Prostate gland (tissue), 2 donors: ENCODE data around the gene PPCDC. TPM values are rescaled to one million over a fixed set of nuclear protein-coding genes. Genes with fewer than 3 reads are reported as not detected.

ENCODE experiments used
- DNase-seq: peaks from one replicate; pipeline ENCODE4 v3.0.0-alpha.2; 2019; ENCODE audit warnings: low spot score
- H3K27ac ChIP-seq, 2 donors: fragments of 200-600 bp; sonication (generic); 2 replicates each; pipeline ENCODE4 v1.5.1; 2017 to 2019
- H3K27me3 ChIP-seq: fragments of 200-600 bp; sonication (generic); replicated peaks from 2 replicates; pipeline ENCODE4 v1.5.1; 2019; ENCODE audit not compliant: insufficient read depth
- H3K36me3 ChIP-seq, 2 donors: fragments of 200-600 bp; sonication (generic); 1 replicate in 1 of 2; 2 replicates in 1 of 2; pipeline versions ENCODE4 v1.5.1 to v1.8.1; 2017 to 2019
- H3K4me1 ChIP-seq: fragments of 200-600 bp; sonication (generic); replicated peaks from 2 replicates; pipeline ENCODE4 v1.5.1; 2019
- H3K4me3 ChIP-seq, 2 donors: fragments of 200-600 bp; sonication (generic); 2 replicates each; pipeline ENCODE4 v1.5.1; 2017 to 2019
- H3K9me3 ChIP-seq: fragments of 200-600 bp; sonication (generic); 2 replicates; pipeline ENCODE4 v1.5.1; 2017
- POLR2A ChIP-seq: fragments of 450-650 bp; IDR thresholded peaks from one replicate; pipeline ENCODE4 v1.6.1; 2016; ENCODE audit warnings: antibody characterized with exemption, mild to moderate bottlenecking
- POLR2AphosphoS5 ChIP-seq: sonication (generic); formaldehyde crosslinking; IDR thresholded peaks from one replicate; pipeline ENCODE4 v1.6.1; 2017; ENCODE audit warnings: antibody characterized with exemption
- WGBS: methylation state at CpG from one replicate; pipeline ENCODE4 v1.1.5; 2018; 5-methylcytosine and 5-hydroxymethylcytosine counted together
- intact Hi-C: fragments of 100-400 bp; cut with DNase I; formaldehyde crosslinking; loops from one replicate; pipeline ENCODE4 v1.14.2; 2022
- total RNA-seq, 2 donors: library from RNA; depleted of rRNA; stranded (reverse); fragments of >200 nt; gene quantifications; one replicate each; pipeline ENCODE4 v1.1.0, GENCODE V29; 2016
- TF ChIP-seq, protein P1 (sequence below), 4 experiments: fragments of 200-600 bp in 2 of 4; fragments of 450-650 bp in 2 of 4; sonication (generic) in 2 of 4; IDR thresholded peaks; 1 replicate in 3 of 4; 2 replicates in 1 of 4; pipeline ENCODE4 v1.5.1; 2016 to 2019; ENCODE audit warnings: antibody characterized with exemption in 4 of 4, mild to moderate bottlenecking in 2 of 4, moderate library complexity in 2 of 4

PPCDC gene
- total RNA-seq, 2 donors from 2014 or later = 19.4 to 22.0 TPM

- WGBS = 91% methylated on average over 2 of the region's 2 CpGs
- no peak for TF ChIP-seq POLR2A
- TF ChIP-seq POLR2AphosphoS5 = no peak
- TF ChIP-seq, protein P1, sequence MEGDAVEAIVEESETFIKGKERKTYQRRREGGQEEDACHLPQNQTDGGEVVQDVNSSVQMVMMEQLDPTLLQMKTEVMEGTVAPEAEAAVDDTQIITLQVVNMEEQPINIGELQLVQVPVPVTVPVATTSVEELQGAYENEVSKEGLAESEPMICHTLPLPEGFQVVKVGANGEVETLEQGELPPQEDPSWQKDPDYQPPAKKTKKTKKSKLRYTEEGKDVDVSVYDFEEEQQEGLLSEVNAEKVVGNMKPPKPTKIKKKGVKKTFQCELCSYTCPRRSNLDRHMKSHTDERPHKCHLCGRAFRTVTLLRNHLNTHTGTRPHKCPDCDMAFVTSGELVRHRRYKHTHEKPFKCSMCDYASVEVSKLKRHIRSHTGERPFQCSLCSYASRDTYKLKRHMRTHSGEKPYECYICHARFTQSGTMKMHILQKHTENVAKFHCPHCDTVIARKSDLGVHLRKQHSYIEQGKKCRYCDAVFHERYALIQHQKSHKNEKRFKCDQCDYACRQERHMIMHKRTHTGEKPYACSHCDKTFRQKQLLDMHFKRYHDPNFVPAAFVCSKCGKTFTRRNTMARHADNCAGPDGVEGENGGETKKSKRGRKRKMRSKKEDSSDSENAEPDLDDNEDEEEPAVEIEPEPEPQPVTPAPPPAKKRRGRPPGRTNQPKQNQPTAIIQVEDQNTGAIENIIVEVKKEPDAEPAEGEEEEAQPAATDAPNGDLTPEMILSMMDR (IDR thresholded peaks at IDR 0.05) = no peak
- intact Hi-C loops = no loop called here
- peaks cover 4% of the 10 kb centered on the region for H3K4me1 ChIP-seq
- H3K4me3 ChIP-seq = no peak overlapping the region
- DNase-seq = no peak
- H3K27me3 ChIP-seq = no peaks in the 10 kb centered on the region
- no peak overlapping the region for H3K27ac ChIP-seq
- H3K36me3 ChIP-seq = no peaks in the 10 kb centered on the region
- H3K9me3 ChIP-seq = no peaks in the 10 kb centered on the region
These were observed 25.8 kb upstream of the PPCDC start for GRCh38 chr15:74997543-74997942.

- H3K4me3 ChIP-seq = no peak overlapping the region
- H3K27ac ChIP-seq = no peak overlapping the region
- intact Hi-C loops = no loop called here
- no peaks in the 10 kb centered on the region for H3K9me3 ChIP-seq
- DNase-seq = no peak
- 84% methylated on average over 6 of the region's 6 CpGs for WGBS
- no peaks in the 10 kb centered on the region for H3K4me1 ChIP-seq
- TF ChIP-seq, protein P1 (IDR thresholded peaks at IDR 0.05) = no peak
- no peak for TF ChIP-seq POLR2AphosphoS5
- no peak for TF ChIP-seq POLR2A
- H3K36me3 ChIP-seq = no peaks in the 10 kb centered on the region
- no peaks in the 10 kb centered on the region for H3K27me3 ChIP-seq
These were observed 22.1 kb upstream of the PPCDC start for GRCh38 chr15:75001310-75001709.

DNA sequence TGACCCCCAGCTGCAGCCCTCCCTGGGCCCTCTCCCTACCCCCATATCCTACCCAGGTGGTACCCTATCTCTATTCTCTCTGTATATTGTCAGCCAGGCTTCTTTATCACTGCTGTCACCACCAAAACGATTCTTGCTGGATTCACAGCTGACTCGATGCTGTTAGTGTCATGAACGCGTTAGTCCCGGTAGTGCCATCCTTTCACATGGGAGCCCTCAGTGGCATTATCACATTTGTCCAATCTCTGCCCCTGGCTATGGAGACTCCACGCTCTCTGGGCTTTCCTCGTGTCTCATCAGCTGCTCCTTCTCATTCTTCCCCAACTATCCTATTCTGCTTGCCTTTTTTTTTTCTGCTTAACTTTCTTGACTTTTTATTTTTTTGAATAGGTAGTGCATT lies 21.0 kb upstream of the PPCDC start:
- H3K9me3 ChIP-seq = no peaks in the 10 kb centered on the region
- no peaks in the 10 kb centered on the region for H3K36me3 ChIP-seq
- H3K4me1 ChIP-seq = no peaks in the 10 kb centered on the region
- 61% methylated on average over 7 of the region's 7 CpGs for WGBS
- no peaks in the 10 kb centered on the region for H3K27me3 ChIP-seq
- no peak overlapping the region for H3K27ac ChIP-seq
- no peak for DNase-seq
- intact Hi-C loops = no loop called here
- TF ChIP-seq, protein P1 (IDR thresholded peaks at IDR 0.05) = no peak
- TF ChIP-seq POLR2A (no peak), POLR2AphosphoS5 (no peak)
- no peak overlapping the region for H3K4me3 ChIP-seq

DNA sequence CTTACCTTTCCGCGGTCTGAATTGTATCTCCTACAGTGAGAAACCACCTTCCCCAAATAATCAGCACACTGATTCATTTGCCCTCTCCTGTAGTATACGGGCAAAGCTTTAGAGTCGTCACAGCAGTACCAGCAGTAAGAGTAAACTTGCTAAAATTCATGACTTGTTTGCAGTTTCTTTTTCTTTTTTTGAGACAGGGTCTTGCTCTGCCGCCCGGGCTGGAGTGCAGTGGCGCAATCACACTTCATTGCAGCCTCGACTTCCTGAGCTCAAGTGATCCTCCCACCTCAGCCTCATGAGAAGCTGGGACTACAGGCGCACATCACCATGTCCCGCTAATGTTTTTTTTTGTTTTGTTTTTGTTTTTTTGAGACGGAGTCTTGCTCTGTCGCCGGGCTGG lies 16.2 kb upstream of the PPCDC start:
- no peaks in the 10 kb centered on the region for H3K36me3 ChIP-seq
- H3K27ac ChIP-seq = no peak overlapping the region
- no peaks in the 10 kb centered on the region for H3K27me3 ChIP-seq
- TF ChIP-seq, protein P1 (IDR thresholded peaks at IDR 0.05) = no peak
- TF ChIP-seq POLR2A (no peak), POLR2AphosphoS5 (no peak)
- no peaks in the 10 kb centered on the region for H3K9me3 ChIP-seq
- no peak for DNase-seq
- intact Hi-C loops = no loop called here
- H3K4me1 ChIP-seq = no peaks in the 10 kb centered on the region
- 87% methylated on average over 13 of the region's 13 CpGs for WGBS
- H3K4me3 ChIP-seq = no peak overlapping the region

- no peaks in the 10 kb centered on the region for H3K36me3 ChIP-seq
- no peak overlapping the region for H3K27ac ChIP-seq
- no peaks in the 10 kb centered on the region for H3K27me3 ChIP-seq
- WGBS = 91% methylated on average over 5 of the region's 5 CpGs
- TF ChIP-seq, protein P1 (IDR thresholded peaks at IDR 0.05) = no peak
- TF ChIP-seq POLR2AphosphoS5 = no peak
- TF ChIP-seq POLR2A = no peak
- intact Hi-C loops = no loop called here
- no peak overlapping the region for H3K4me3 ChIP-seq
- no peak for DNase-seq
- no peaks in the 10 kb centered on the region for H3K4me1 ChIP-seq
- no peaks in the 10 kb centered on the region for H3K9me3 ChIP-seq
These were observed 15.2 kb upstream of the PPCDC start for GRCh38 chr15:75008221-75008625.
